Breast epithelium (tissue), 3 donors: ENCODE results near the gene FNDC11.

Experiments
- POLR2A ChIP-seq: fragments of 450-650 bp; IDR thresholded peaks from one replicate; pipeline ENCODE4 v1.6.1; 2016; ENCODE audit warnings: antibody characterized with exemption, mild to moderate bottlenecking, moderate library complexity
- TF ChIP-seq, protein P1 (sequence below), 3 donors: fragments of 450-650 bp; IDR thresholded peaks; one replicate each; pipeline ENCODE4 v1.5.1; 2016 to 2017; ENCODE audit warnings: antibody characterized with exemption in 3 of 3, mild to moderate bottlenecking in 3 of 3, moderate library complexity in 3 of 3

DNA sequence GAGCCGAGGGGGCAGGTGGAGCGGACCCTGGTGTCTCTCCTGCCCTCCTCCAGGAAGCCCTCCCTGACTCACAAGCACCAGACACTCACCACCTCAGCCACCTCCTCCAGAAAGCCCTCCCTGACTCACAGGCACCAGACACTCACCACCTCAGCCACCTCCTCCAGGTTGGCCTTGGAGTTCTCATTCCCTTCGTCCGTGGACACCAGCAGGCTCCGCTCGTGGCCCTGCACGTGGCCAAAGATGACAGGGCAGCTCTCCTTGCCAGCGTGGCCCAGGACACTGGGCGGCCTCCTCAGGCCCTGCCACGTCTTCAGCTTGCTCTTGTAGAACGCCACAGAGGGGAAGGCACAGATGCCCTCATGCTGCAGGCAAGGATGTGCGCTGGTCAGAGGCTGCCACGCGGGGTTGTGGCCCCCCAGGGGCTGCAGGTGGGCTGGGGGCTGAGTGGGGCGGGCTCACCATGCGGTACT lies 6.4 kb downstream of the FNDC11 start:
- TF ChIP-seq POLR2A, result no peak
- TF ChIP-seq, protein P1, sequence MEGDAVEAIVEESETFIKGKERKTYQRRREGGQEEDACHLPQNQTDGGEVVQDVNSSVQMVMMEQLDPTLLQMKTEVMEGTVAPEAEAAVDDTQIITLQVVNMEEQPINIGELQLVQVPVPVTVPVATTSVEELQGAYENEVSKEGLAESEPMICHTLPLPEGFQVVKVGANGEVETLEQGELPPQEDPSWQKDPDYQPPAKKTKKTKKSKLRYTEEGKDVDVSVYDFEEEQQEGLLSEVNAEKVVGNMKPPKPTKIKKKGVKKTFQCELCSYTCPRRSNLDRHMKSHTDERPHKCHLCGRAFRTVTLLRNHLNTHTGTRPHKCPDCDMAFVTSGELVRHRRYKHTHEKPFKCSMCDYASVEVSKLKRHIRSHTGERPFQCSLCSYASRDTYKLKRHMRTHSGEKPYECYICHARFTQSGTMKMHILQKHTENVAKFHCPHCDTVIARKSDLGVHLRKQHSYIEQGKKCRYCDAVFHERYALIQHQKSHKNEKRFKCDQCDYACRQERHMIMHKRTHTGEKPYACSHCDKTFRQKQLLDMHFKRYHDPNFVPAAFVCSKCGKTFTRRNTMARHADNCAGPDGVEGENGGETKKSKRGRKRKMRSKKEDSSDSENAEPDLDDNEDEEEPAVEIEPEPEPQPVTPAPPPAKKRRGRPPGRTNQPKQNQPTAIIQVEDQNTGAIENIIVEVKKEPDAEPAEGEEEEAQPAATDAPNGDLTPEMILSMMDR (IDR thresholded peaks at IDR 0.05), result no peak
